ENCODE measurements around the gene CYP2C18. TPM values are rescaled to one million over a fixed set of nuclear protein-coding genes. Genes with fewer than 3 reads are reported as not detected.

Gene CYP2C18
- polyA plus RNA-seq, 1 donor, result 97.1 TPM

DNA sequence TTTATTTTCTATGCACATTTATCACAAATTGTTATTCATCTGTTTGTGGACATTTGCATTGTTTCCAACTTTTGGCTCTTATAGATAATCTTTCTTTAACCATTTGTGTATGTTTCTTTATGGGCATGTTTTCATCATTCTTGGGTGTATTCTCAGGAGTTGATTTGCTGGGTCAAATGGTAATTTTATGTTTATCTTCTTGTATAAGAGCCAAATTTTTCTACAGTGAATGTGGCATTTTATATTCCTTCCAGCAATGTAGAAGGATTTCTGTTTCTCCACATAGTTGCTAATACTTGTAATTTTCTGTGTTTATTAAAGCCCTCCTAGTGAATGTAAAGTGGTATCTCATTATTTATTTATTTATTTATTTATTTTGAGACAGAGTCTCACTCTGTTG is 100.7 kb downstream of the CYP2C18 start:
- DNase-seq, result no peak
- peaks cover 15% of the 10 kb centered on the region for H3K36me3 ChIP-seq (ENCODE audit: control insufficient read depth, insufficient read depth, low read length)
- no peaks in the 10 kb centered on the region for H3K9me3 ChIP-seq (ENCODE audit: control insufficient read depth, low read depth, low read length)
- no peak overlapping the region for H3K4me3 ChIP-seq (ENCODE audit: low read length)
- no peak overlapping the region for H3K27ac ChIP-seq (ENCODE audit: low read length)
- no peaks in the 10 kb centered on the region for H3K27me3 ChIP-seq (ENCODE audit: control insufficient read depth, insufficient read depth, low read length)
- H3K4me1 ChIP-seq (ENCODE audit: control insufficient read depth, insufficient read depth, low read length), result no peaks in the 10 kb centered on the region

- Histone ChIP-seq H3K27ac (ENCODE audit: low read length) (no peak overlapping the region), H3K4me3 (ENCODE audit: low read length) (no peak overlapping the region), H3K27me3 (ENCODE audit: control insufficient read depth, insufficient read depth, low read length) (no peaks in the 10 kb centered on the region), H3K9me3 (ENCODE audit: control insufficient read depth, low read depth, low read length) (no peaks in the 10 kb centered on the region), H3K36me3 (ENCODE audit: control insufficient read depth, insufficient read depth, low read length) (peaks cover 15% of the 10 kb centered on the region), H3K4me1 (ENCODE audit: control insufficient read depth, insufficient read depth, low read length) (no peaks in the 10 kb centered on the region)
- no peak for DNase-seq
- 100% methylated on average over 1 of the region's 2 CpGs for WGBS (ENCODE audit: insufficient coverage, low lambda C conversion rate)
These were observed 101.7 kb downstream of the CYP2C18 start for GRCh38 chr10:94785211-94785610.

Other genes with a start within 250 kb of the CYP2C18 start
- gene HELLS, start 137.9 kb upstream of the CYP2C18 start, polyA plus RNA-seq, result 16.8 TPM
- gene CYP2C19, start 79.0 kb downstream of the CYP2C18 start, polyA plus RNA-seq, result 26.9 TPM

Measured in large intestine (tissue), 3 donors.